ENCODE measurements around the gene CDK6. TPM values are rescaled to one million over a fixed set of nuclear protein-coding genes. Genes with fewer than 3 reads are reported as not detected.

The CDK6 gene
- total and polyA plus RNA-seq, 10 donors: 0.91 to 37.8 (median 25.5) TPM

- Histone ChIP-seq H3K36me3 (no peaks in the 10 kb centered on the region), H3K27me3 (replicated peaks in 1 of 7) (no peaks in the 10 kb centered on the region), H3K4me3 (no peak overlapping the region), H3K4me1 (peaks cover 17 to 46% (median 36%) of the 10 kb centered on the region in 6 donors), H3K27ac (peak overlapping the region in 7 of 8 donors; percentile 29 to 81 (median 78)), H3K9me3 (no peaks in the 10 kb centered on the region)
- no peak for DNase-seq
- intact Hi-C loops (cut with DNase I; ENCODE audit: low total_unique reads): no loop called here
- TF ChIP-seq POLR2AphosphoS5 (IDR thresholded peaks at IDR 0.05) (no peak), POLR2A (IDR thresholded peaks at IDR 0.05) (no peak), CTCF (IDR thresholded peaks at IDR 0.05 in 8 of 11, conservative IDR thresholded peaks at IDR 0.05 in 3 of 11) (no peak)
Observed at GRCh38 chr7:92808635-92809034, 27.7 kb downstream of the CDK6 start.

- intact Hi-C loops (cut with DNase I; ENCODE audit: low total_unique reads): no loop called here
- Histone ChIP-seq H3K4me3 (no peak overlapping the region), H3K27ac (peak overlapping the region in 1 of 8 donors; percentile 81), H3K36me3 (no peaks in the 10 kb centered on the region), H3K9me3 (no peaks in the 10 kb centered on the region), H3K4me1 (peaks cover 10 to 44% (median 30%) of the 10 kb centered on the region in 6 donors), H3K27me3 (replicated peaks in 1 of 7) (no peaks in the 10 kb centered on the region)
- TF ChIP-seq CTCF (IDR thresholded peaks at IDR 0.05 in 8 of 11, conservative IDR thresholded peaks at IDR 0.05 in 3 of 11): no peak
- no peak for TF ChIP-seq POLR2AphosphoS5 (IDR thresholded peaks at IDR 0.05)
- no peak for TF ChIP-seq POLR2A (IDR thresholded peaks at IDR 0.05)
- DNase-seq: no peak
- 81 to 96% (median 87%) methylated on average over 2 of the region's 2 CpGs for WGBS, 5 donors
Observed at GRCh38 chr7:92808006-92808405, 28.4 kb downstream of the CDK6 start.

GRCh38 chr7:92806496-92806895 lies 29.9 kb downstream of the CDK6 start:
- intact Hi-C loops (cut with DNase I; ENCODE audit: low total_unique reads): no loop called here
- H3K9me3 ChIP-seq: no peaks in the 10 kb centered on the region
- DNase-seq: no peak
- TF ChIP-seq CTCF (IDR thresholded peaks at IDR 0.05 in 8 of 11, conservative IDR thresholded peaks at IDR 0.05 in 3 of 11) (no peak), POLR2A (IDR thresholded peaks at IDR 0.05) (no peak), POLR2AphosphoS5 (IDR thresholded peaks at IDR 0.05) (no peak)
- peaks cover 9 to 38% (median 28%) of the 10 kb centered on the region in 6 donors for H3K4me1 ChIP-seq
- no peak overlapping the region for H3K27ac ChIP-seq
- WGBS, 5 donors: 75 to 95% (median 88%) methylated on average over 6 of the region's 6 CpGs
- no peaks in the 10 kb centered on the region for H3K27me3 ChIP-seq (replicated peaks in 1 of 7)
- H3K36me3 ChIP-seq: no peaks in the 10 kb centered on the region
- no peak overlapping the region for H3K4me3 ChIP-seq

GRCh38 chr7:92802406-92802805 lies 34.0 kb downstream of the CDK6 start:
- H3K27ac ChIP-seq: no peak overlapping the region
- no peak overlapping the region for H3K4me3 ChIP-seq
- H3K9me3 ChIP-seq: no peaks in the 10 kb centered on the region
- no peak for TF ChIP-seq POLR2AphosphoS5 (IDR thresholded peaks at IDR 0.05)
- TF ChIP-seq POLR2A (IDR thresholded peaks at IDR 0.05): no peak
- TF ChIP-seq CTCF (IDR thresholded peaks at IDR 0.05 in 8 of 11, conservative IDR thresholded peaks at IDR 0.05 in 3 of 11): no peak
- no peak for DNase-seq
- no peaks in the 10 kb centered on the region for H3K36me3 ChIP-seq
- WGBS, 5 donors: 78 to 84% (median 79%) methylated on average over 4 of the region's 4 CpGs
- peaks cover 0 to 26% (median 6%) of the 10 kb centered on the region in 6 donors for H3K4me1 ChIP-seq
- no peaks in the 10 kb centered on the region for H3K27me3 ChIP-seq (replicated peaks in 1 of 7)
- intact Hi-C loops (cut with DNase I; ENCODE audit: low total_unique reads): no loop called here

Data from spleen (tissue), 11 donors.